Epithelial cell of esophagus (primary cell): ENCODE data around the gene ATF6.

Experiments
- DNase-seq: peaks from one replicate; pipeline ENCODE4 v3.0.0; 2010; ENCODE audit warnings: low read depth
- H3K4me3 ChIP-seq: 2 replicates; pipeline ENCODE4 v1.5.1; 2011; ENCODE audit warnings: mild to moderate bottlenecking, low read length, control low read depth
- TF ChIP-seq, protein P1 (sequence below): IDR thresholded peaks from 2 replicates; pipeline ENCODE4 v1.5.1; 2011; ENCODE audit warnings: low read depth, mild to moderate bottlenecking, low read length, control low read depth, inconsistent platforms; ENCODE audit not compliant: insufficient read depth; ENCODE audit errors: missing control alignments

Gene ATF6

DNA sequence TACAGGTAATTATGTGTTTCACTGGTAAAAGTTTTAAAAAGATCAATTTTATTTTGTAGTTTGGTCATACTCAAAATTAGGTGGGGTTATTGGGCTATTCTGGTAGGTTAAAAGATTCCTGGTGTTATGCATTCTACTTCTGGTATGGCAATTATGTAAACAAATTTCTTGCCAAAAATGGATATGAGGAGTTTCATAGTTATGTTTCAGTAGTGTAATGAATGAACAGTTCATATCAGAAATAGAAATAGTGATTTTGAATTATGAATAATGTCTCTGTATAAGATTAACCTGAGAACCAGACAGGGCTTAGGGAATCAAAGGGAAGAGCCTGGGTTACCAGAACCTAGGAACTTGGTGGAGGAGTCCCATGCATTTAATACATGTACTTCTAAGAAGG lies 15.9 kb downstream of the ATF6 start:
- DNase-seq: no peak
- no peak overlapping the region for H3K4me3 ChIP-seq
- TF ChIP-seq, protein P1, sequence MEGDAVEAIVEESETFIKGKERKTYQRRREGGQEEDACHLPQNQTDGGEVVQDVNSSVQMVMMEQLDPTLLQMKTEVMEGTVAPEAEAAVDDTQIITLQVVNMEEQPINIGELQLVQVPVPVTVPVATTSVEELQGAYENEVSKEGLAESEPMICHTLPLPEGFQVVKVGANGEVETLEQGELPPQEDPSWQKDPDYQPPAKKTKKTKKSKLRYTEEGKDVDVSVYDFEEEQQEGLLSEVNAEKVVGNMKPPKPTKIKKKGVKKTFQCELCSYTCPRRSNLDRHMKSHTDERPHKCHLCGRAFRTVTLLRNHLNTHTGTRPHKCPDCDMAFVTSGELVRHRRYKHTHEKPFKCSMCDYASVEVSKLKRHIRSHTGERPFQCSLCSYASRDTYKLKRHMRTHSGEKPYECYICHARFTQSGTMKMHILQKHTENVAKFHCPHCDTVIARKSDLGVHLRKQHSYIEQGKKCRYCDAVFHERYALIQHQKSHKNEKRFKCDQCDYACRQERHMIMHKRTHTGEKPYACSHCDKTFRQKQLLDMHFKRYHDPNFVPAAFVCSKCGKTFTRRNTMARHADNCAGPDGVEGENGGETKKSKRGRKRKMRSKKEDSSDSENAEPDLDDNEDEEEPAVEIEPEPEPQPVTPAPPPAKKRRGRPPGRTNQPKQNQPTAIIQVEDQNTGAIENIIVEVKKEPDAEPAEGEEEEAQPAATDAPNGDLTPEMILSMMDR: no peak

DNA sequence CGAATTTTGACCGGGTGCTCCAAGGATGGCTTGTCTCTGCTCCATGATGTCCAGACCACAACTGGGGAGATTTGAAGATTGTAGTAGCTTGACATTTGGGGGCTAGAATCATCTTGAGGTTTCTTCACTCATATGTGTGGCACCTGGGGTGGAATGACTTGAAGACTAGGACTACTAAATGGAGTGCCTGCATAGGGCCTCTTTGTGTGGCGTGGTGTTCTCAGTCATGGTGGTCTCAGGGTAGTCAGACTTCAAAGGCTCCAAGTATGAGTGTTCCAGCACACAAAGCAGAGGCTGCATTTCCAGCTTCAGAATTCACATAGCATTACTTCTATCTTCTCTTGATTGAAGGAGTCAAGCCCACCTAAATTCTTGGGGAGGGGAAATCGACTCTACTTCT lies 16.8 kb downstream of the ATF6 start:
- no peak overlapping the region for H3K4me3 ChIP-seq
- no peak for DNase-seq
- TF ChIP-seq, protein P1: no peak

DNA sequence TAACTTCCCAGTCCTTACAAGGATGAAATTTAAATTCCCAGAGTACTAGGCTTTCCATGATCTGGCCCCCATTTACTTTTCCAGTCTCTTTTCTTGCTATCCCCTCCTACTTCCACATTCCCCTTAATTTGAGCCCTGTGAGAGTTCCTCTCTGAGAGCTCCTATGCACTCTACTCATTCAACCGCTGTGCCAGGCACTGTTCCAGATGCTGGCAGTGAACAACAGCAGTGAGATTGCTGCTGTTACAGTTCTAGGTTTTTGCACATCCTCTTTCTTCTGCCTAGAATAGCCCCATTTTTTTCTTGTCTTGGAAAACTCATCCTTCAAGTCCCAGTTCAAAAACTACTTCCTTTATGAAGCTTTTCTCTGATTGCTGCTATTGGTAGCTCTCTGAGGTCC lies 18.8 kb downstream of the ATF6 start:
- no peak for DNase-seq
- TF ChIP-seq, protein P1: no peak
- no peak overlapping the region for H3K4me3 ChIP-seq

DNA sequence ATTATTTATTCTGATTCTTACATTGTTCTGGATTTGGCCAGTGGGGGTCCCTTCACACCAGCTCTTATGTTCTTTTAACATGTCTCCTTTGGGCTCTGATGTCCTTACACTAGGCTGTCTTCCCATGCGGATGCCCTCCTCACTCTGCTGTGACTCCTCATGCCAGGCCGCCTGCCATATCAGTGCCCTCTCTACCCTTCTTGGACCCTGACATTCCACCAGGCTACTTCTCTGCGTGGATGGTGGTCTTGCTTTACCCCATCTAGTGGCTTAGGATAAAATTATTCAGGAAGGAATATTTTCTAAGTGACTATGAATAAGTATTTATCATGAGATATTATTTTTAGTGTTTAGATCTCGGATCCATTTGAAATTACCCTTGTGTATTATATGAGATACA lies 21.2 kb downstream of the ATF6 start:
- TF ChIP-seq, protein P1: no peak
- H3K4me3 ChIP-seq: no peak overlapping the region
- DNase-seq: no peak

DNA sequence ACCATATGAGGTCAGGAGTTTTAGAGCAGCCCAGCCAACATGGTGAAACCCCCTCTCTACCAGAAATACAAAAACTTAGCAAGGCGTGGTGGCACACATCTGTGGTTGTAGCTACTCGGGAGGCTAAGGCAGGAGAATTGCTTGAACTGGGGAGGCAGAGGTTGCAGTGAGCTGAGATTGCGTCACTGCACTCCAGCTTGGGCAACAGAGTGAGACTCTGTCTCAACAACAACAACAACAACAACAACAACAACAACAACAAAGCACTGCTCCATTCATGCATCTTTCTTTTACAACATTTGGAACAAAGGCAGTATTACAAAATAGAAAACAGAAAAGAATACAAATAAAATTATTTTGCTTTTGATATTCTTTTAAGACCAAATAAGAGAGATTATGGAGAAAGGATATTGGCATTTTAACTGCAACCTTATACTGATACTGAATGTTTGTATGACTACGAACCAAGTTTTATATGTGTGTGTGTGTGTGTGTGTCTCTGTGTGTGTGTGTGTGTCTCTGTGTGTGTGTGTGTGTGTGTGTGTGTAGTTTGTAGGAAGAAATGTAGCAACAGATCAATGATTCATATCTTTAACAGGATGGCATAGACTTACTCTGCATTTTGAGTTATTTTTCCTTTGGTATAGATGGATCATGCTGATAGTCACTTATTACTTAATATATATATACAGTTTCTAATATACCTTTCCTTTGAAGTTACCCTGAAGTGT lies 24.6 kb downstream of the ATF6 start:
- H3K4me3 ChIP-seq: no peak overlapping the region
- TF ChIP-seq, protein P1: no peak
- DNase-seq: no peak

DNA sequence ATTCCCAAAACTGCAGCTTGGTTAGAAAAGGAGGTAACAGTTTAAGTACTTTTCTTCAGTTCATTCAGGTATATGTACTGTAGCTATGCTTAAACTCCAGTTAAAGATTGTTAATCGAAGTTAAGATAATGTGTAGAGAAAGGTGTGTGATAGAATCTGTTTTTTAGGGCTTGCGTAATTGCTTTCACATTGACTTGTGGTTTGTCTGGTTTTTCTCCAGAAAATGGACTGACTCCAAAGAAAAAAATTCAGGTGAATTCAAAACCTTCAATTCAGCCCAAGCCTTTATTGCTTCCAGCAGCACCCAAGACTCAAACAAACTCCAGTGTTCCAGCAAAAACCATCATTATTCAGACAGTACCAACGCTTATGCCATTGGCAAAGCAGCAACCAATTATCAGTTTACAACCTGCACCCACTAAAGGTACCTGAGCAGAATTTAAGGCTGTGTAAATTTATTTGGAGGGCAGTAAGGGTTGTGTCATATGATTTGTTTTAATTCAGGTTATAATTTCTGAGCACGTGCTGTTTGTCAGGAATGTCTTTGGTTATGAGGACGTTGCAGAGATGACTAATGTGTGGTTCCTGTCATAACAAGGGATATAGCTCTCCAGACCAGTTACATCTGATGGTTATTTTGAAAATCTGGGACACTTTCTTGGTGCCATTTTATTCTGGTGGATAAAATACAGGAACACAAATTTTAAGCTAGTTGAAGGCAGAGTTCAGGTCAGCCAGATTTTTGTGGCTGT lies 26.0 kb downstream of the ATF6 start:
- DNase-seq: peak; percentile 61
- no peak overlapping the region for H3K4me3 ChIP-seq
- TF ChIP-seq, protein P1: no peak
